Heart right ventricle (tissue), 16 donors: Measurements from ENCODE around the gene PAGE1. TPM values are rescaled to one million over a fixed set of nuclear protein-coding genes. Genes with fewer than 3 reads are reported as not detected.
"Not testable (repeated sequence)": the region's sequence is repeated elsewhere in the genome, so short reads cannot be mapped to it uniquely, and the experiment has no call there.

ENCODE experiments used
- ATAC-seq, 8 donors: fragments of 200-7000 bp; cut with Tn5 transposase; one replicate each; pipeline ENCODE4 v1.9.1; 2020; ENCODE audit warnings: mild to moderate bottlenecking in 8 of 8, moderate library complexity in 8 of 8, moderate number of reproducible peaks in 1 of 8
- DNase-seq, 2 donors: peaks; one replicate each; pipeline ENCODE4 v3.0.0-alpha.2; 2020
- H3K27ac ChIP-seq, 10 donors: fragments of 200-600 bp; sonication (generic) in 2 of 10; one replicate each; pipeline versions ENCODE4 v1.5.0 to v1.8.0; 2020 to 2022; ENCODE audit warnings: mild to moderate bottlenecking in 3 of 10
- H3K27me3 ChIP-seq, 7 donors: fragments of 200-600 bp; one replicate each; pipeline ENCODE4 v1.8.0; 2021 to 2022; ENCODE audit warnings: mild to moderate bottlenecking in 2 of 7
- H3K36me3 ChIP-seq, 9 donors: fragments of 200-600 bp; sonication (generic) in 1 of 9; one replicate each; pipeline versions ENCODE4 v1.5.0 to v1.8.0; 2020 to 2022; ENCODE audit warnings: mild to moderate bottlenecking in 2 of 9
- H3K4me1 ChIP-seq, 9 donors: fragments of 200-600 bp; sonication (generic) in 1 of 9; one replicate each; pipeline versions ENCODE4 v1.5.0 to v1.8.0; 2020 to 2022; ENCODE audit warnings: mild to moderate bottlenecking in 4 of 9
- H3K4me3 ChIP-seq, 10 donors: fragments of 200-600 bp; sonication (generic) in 2 of 10; one replicate each; pipeline versions ENCODE4 v1.5.0 to v1.8.0; 2020 to 2022; ENCODE audit warnings: mild to moderate bottlenecking in 7 of 10, moderate library complexity in 2 of 10
- H3K9me3 ChIP-seq, 11 donors: fragments of 200-600 bp in 10 of 11; sonication (generic) in 2 of 11; one replicate each; pipeline versions ENCODE4 v1.5.0 to v1.8.0; 2013 to 2022; ENCODE audit warnings: mild to moderate bottlenecking in 2 of 11, control low read depth in 1 of 11, moderate library complexity in 1 of 11
- WGBS, 2 donors: extraction: QIAGEN DNeasy Blood & Tissue Kit; methylation state at CpG; one replicate each; pipeline ENCODE4 v1.1.7; 2013; ENCODE audit warnings: inconsistent platforms in 1 of 2; 5-methylcytosine and 5-hydroxymethylcytosine counted together
- intact Hi-C, 10 donors: fragments of 100-400 bp; cut with DNase I; formaldehyde crosslinking; loops; one replicate each; pipeline versions ENCODE4 v1.11.1 to v1.14.2; 2022
- long read RNA-seq, 3 donors: library from polyadenylated mRNA; unstranded; transcript quantifications; one replicate each; pipeline ENCODE4 v2.0.0, GENCODE V29; 2020 to 2021
- polyA plus RNA-seq, 2 donors: library from polyadenylated mRNA; stranded (reverse); fragments of 200-250 nt; gene quantifications; one replicate each; pipeline ENCODE4 v1.2.3, GENCODE V29; 2013
- total RNA-seq, 10 donors: library from RNA; stranded (reverse); fragmentation: NEBNext Ultra II Directional in 3 of 10; extraction: Animal tissue kit (Norgen Biotek cat#: 25700) in 3 of 10; gene quantifications; one replicate each; pipeline versions ENCODE4 v1.2.1 to v1.2.4, GENCODE V29; 2021 to 2023
- TF ChIP-seq, protein P1 (sequence below), 9 donors: fragments of 200-600 bp; sonication (generic) in 2 of 9; IDR thresholded peaks; one replicate each; pipeline versions ENCODE4 v1.5.0 to v1.8.0; 2021 to 2022; ENCODE audit warnings: antibody characterized with exemption in 9 of 9, mild to moderate bottlenecking in 5 of 9, moderate library complexity in 1 of 9
- donor health status: Arrhythmogenic right ventricular cardiomyopathy.
- donor health status: ischemic (EF 13 %, LVEDD 7.1; RV severe dilation, severe dysfunction).
- donor health status: healthy with polysubstance abuse.
- donor health status: DM: no; HTN: yes; CAD: no.
- donor health status: DM: no; HTN: no; CAD: no.
- donor health status: ischemic (EF 25% LVEDD 6.9; RV normal size, moderate dysfunction).
- donor health status: ischemic (EF 25% LVEDD 5.7; RV mildly dilated, moderate dysfunction).
- donor health status: healthy.
- donor health status: DM: yes; HTN: yes; CAD: no.
- donor health status: Ischemic cardiomyopathy.
- donor health status: ischemic (EF 35%, LVEDD 5.7; RV mildly dilated, moderate dysfunction).
- donor health status: nonischemic (EF 11% LVEDD 7.7; RV severe dilation, severe dysfunction).
- donor health status: DM: yes; HTN: yes; CAD: no.
- donor health status: PGD.
- donor health status: ischemic (EF 29% LVEDD 5.4; RV normal size, mild dysfunction).
- donor health status: nonischemic (EF 23%, LVEDD 6.1; RV moderate dilation, normal function).

Gene PAGE1, protein sequence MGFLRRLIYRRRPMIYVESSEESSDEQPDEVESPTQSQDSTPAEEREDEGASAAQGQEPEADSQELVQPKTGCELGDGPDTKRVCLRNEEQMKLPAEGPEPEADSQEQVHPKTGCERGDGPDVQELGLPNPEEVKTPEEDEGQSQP
- not detected for total RNA-seq
- polyA plus RNA-seq: not detected
- long read RNA-seq, donor 1: 0 reads
- long read RNA-seq, donor 2: 0 reads
- long read RNA-seq, donor 3: 0 reads

DNA sequence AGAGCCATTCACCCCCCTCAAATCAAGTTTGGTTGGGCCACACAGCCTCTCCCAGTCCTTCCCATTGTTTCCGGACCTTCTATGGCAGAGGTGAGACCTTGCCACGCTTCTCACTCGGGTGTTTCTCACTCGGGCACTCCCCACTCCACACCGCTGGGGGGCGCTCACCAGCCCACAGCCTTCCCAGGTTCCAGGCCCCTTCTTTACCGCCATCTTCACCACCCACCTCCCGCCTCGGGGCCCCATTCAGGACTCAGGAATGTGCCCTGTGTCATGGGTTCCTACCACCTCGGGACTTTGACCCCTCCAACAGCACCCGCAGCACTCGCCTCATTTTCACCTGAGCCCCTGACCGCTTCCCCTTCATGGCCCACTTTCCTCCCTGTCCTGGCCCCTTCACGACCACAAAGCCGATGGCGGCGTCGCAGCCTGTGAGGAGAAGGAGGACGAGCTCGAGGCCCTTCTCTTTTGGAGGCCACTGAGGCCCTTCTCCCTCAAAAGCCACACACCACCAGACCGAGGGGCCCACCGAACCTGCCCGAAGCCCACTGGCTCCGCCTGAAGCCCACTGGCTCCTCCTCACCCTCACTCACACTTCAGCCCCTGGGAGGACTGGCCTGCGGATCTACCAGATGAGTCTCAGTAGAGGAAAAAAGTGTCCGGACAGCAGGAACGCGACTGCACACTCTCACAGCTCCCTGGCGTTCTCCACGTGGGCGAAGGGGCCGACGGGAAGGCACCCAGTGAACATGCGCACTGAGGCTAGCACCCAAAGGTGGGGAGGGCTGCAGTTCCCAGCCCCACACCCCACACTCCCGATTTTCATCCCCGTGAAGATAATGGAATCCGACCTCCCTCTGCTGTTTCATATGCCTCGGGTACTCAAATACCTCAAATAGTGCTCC, at the start of gene PAGE1:
Gene PAGE1, minus strand, starts transcription at position 709 of the 905 bp plus-strand sequence. CDS start 1,214 bp downstream, outside the sequence.
- Histone ChIP-seq H3K27ac (no peak within 1 kb of the TSS), H3K4me3 (no peak within 1 kb of the TSS), H3K27me3 (peaks cover 0 to 25% (median 0%) of the 10 kb centered on the region in 7 donors), H3K4me1 (no peaks in the 10 kb centered on the region), H3K36me3 (no peaks in the 10 kb centered on the region), H3K9me3 (peaks cover 0 to 3% (median 0%) of the 10 kb centered on the region in 11 donors)
- intact Hi-C loops: no loop called here
- ATAC-seq (no peak), DNase-seq (no peak)
- TF ChIP-seq, protein P1, sequence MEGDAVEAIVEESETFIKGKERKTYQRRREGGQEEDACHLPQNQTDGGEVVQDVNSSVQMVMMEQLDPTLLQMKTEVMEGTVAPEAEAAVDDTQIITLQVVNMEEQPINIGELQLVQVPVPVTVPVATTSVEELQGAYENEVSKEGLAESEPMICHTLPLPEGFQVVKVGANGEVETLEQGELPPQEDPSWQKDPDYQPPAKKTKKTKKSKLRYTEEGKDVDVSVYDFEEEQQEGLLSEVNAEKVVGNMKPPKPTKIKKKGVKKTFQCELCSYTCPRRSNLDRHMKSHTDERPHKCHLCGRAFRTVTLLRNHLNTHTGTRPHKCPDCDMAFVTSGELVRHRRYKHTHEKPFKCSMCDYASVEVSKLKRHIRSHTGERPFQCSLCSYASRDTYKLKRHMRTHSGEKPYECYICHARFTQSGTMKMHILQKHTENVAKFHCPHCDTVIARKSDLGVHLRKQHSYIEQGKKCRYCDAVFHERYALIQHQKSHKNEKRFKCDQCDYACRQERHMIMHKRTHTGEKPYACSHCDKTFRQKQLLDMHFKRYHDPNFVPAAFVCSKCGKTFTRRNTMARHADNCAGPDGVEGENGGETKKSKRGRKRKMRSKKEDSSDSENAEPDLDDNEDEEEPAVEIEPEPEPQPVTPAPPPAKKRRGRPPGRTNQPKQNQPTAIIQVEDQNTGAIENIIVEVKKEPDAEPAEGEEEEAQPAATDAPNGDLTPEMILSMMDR (IDR thresholded peaks at IDR 0.05): no peak
- 92 to 94% methylated on average over 30 to 38 of the region's 38 CpGs for WGBS, 2 donors

DNA sequence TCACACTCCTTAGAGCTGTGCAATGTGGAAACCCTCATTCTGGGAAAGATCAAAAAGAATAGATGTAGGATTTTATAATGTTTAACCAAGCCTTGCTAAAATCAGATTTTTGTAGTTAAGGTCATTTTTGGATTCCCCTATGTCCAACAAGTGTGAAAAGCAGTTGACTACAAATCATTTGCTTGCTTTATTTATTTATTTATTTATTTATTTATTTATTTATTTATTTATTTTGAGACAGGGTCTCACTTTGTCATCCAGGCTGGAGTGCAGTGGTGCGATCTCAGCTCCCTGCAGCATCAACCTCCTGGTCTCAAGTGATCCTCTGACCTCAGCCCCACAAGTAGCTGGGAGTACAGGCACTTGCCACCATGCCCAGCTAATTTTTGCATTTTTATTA, 45.7 kb upstream of the PAGE1 start:
- H3K9me3 ChIP-seq, DNase-seq, H3K36me3 ChIP-seq, H3K4me3 ChIP-seq, H3K27ac ChIP-seq, H3K4me1 ChIP-seq, ATAC-seq, intact Hi-C loops: not testable (repeated sequence)
- WGBS, 2 donors: 67 to 100% methylated on average over 1 of the region's 1 CpG
- peaks cover 0 to 72% (median 0%) of the 10 kb centered on the region in 7 donors for H3K27me3 ChIP-seq

DNA sequence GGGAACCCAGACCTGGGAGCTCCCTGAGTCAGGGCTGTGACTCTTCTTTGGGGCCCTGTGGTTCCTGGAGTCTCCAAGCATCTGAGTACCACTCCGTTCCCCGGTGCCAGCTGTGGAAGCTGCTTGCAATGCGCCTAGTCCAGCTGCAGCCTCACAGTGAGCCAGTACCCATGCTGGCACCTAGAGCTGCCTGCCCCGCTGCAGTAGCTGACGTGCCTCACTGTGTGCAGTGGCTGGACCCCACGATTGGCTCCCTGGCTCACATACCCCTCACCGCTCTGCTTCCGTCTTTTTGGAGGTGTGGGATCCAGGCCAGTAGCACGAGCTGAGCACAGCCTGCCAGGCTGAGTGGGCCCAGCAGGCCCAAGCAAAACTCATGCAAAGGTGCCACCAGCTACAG, 32.1 kb upstream of the PAGE1 start:
- DNase-seq (no peak), ATAC-seq (no peak)
- TF ChIP-seq, protein P1 (IDR thresholded peaks at IDR 0.05): no peak
- no peak overlapping the region for H3K4me3 ChIP-seq
- H3K27me3 ChIP-seq: peaks cover 0 to 16% (median 0%) of the 10 kb centered on the region in 7 donors
- intact Hi-C loops: no loop called here
- no peak overlapping the region for H3K27ac ChIP-seq
- H3K36me3 ChIP-seq: no peaks in the 10 kb centered on the region
- no peaks in the 10 kb centered on the region for H3K9me3 ChIP-seq
- H3K4me1 ChIP-seq: no peaks in the 10 kb centered on the region
- 83 to 91% methylated on average over 9 of the region's 9 CpGs for WGBS, 2 donors

DNA sequence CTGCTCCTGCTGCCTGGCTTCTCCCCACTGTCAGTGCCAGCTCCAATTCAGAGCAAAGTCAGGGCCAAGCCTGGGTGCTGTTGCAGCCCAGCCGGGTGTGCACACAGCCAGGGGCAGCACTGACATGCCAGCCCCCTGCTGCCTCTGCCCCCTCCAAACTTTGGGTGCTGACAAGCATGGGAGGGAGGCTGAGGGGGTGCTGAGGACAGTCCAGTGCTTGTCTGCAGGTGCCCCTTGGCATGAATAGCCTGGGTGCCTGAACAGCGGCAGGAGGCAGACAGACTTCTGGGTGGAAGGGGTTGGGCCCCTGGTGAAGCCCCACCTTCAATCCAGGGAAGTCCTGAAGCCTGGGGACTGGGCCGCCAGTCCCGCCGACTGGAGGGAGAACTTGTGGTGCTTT, 31.2 kb upstream of the PAGE1 start:
- Histone ChIP-seq H3K4me1 (no peaks in the 10 kb centered on the region), H3K36me3 (no peaks in the 10 kb centered on the region), H3K27ac (no peak overlapping the region), H3K9me3 (no peaks in the 10 kb centered on the region), H3K27me3 (peaks cover 0 to 12% (median 0%) of the 10 kb centered on the region in 7 donors), H3K4me3 (no peak overlapping the region)
- TF ChIP-seq, protein P1 (IDR thresholded peaks at IDR 0.05): no peak
- intact Hi-C loops: no loop called here
- ATAC-seq (no peak), DNase-seq (no peak)
- WGBS, 2 donors: 87 to 93% methylated on average over 3 to 5 of the region's 5 CpGs
